ENCODE measurements around the gene SMARCB1. TPM values are rescaled to one million over a fixed set of nuclear protein-coding genes. Genes with fewer than 3 reads are reported as not detected.

The SMARCB1 gene
- total RNA-seq, 1 experiment from 2014 or later = 115 TPM

DNA sequence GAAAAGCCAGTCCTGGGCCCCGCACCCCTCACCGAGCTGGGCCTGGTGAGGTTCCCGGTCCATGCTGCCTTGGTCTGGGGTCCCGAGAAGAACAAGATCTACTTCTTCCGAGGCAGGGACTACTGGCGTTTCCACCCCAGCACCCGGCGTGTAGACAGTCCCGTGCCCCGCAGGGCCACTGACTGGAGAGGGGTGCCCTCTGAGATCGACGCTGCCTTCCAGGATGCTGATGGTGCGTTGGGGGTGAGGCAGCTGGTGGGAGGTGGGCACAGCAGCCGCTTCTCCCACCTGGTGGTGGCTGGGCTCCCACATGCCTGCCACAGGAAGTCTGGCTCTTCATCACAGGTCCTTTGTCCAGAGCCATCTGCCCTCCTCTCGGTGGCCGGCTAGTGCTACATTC lies 4.5 kb upstream of the SMARCB1 start:
- CTCF ChIA-PET = no interaction called here
- no peaks in the 10 kb centered on the region for H3K9me3 Mint-ChIP-seq (ENCODE audit: unreplicated experiment)
- TF ChIP-seq, protein P1, sequence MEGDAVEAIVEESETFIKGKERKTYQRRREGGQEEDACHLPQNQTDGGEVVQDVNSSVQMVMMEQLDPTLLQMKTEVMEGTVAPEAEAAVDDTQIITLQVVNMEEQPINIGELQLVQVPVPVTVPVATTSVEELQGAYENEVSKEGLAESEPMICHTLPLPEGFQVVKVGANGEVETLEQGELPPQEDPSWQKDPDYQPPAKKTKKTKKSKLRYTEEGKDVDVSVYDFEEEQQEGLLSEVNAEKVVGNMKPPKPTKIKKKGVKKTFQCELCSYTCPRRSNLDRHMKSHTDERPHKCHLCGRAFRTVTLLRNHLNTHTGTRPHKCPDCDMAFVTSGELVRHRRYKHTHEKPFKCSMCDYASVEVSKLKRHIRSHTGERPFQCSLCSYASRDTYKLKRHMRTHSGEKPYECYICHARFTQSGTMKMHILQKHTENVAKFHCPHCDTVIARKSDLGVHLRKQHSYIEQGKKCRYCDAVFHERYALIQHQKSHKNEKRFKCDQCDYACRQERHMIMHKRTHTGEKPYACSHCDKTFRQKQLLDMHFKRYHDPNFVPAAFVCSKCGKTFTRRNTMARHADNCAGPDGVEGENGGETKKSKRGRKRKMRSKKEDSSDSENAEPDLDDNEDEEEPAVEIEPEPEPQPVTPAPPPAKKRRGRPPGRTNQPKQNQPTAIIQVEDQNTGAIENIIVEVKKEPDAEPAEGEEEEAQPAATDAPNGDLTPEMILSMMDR (IDR thresholded peaks at IDR 0.05; ENCODE audit: unreplicated experiment) = no peak
- POLR2A ChIA-PET = interaction anchor here (1.3 to 2.0 kb wide), 3 partner anchors 15 to 112 kb away, joined by 3 to 8 read pairs (median 5); partner anchors contain the start of genes MIF and SLC2A11
- H3K36me3 Mint-ChIP-seq (ENCODE audit: insufficient read depth, unreplicated experiment) = no peaks in the 10 kb centered on the region
- H3K4me3 Mint-ChIP-seq (ENCODE audit: unreplicated experiment) = no peak overlapping the region
- no TSS peak for BruUV-seq (replicated peaks)
- H3K27ac Mint-ChIP-seq (ENCODE audit: low read depth, unreplicated experiment) = peak overlapping the region; percentile 80
- H3K4me1 Mint-ChIP-seq (ENCODE audit: insufficient read depth, unreplicated experiment) = peaks cover 13% of the 10 kb centered on the region
- intact Hi-C loops (cut with micrococcal nuclease) = no loop called here
- no peaks in the 10 kb centered on the region for H3K27me3 Mint-ChIP-seq (ENCODE audit: insufficient read depth, unreplicated experiment)
- no peak for DNase-seq (ENCODE audit: unreplicated experiment)

DNA sequence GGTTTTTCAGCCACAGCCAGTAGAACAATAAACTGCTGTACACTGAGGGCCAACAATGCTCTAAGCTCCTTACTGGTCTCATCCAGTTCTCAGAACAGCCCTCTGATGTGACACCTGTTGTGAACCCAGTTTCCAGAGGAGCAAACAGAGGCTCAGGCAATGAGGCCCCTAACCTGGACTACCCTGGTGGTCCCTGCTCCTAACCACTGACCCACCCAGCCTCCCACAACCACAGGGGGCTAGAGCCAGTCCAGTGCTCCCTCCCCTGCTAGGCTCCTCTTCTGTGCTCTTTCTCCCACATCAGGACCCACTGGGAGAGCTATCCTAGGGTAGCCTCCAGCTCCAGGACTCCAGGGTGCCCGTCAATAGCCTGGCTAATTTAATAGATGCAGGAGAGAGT lies 4.1 kb upstream of the SMARCB1 start:
- H3K27me3 Mint-ChIP-seq (ENCODE audit: insufficient read depth, unreplicated experiment) = no peaks in the 10 kb centered on the region
- BruUV-seq (replicated peaks) = no TSS peak
- TF ChIP-seq, protein P1 (IDR thresholded peaks at IDR 0.05; ENCODE audit: unreplicated experiment) = no peak
- ChIA-PET POLR2A (interaction anchor here (1.6 to 2.0 kb wide), 2 partner anchors 16 to 111 kb away, joined by 5 to 8 read pairs; partner anchors contain the start of gene MIF), CTCF (interaction anchor here (0.5 to 0.7 kb wide), 2 partner anchors 44 to 68 kb away, joined by 3 read pairs; no protein-coding TSS in a partner anchor)
- H3K9me3 Mint-ChIP-seq (ENCODE audit: unreplicated experiment) = no peaks in the 10 kb centered on the region
- H3K36me3 Mint-ChIP-seq (ENCODE audit: insufficient read depth, unreplicated experiment) = no peaks in the 10 kb centered on the region
- intact Hi-C loops (cut with micrococcal nuclease) = no loop called here
- no peak overlapping the region for H3K27ac Mint-ChIP-seq (ENCODE audit: low read depth, unreplicated experiment)
- H3K4me3 Mint-ChIP-seq (ENCODE audit: unreplicated experiment) = no peak overlapping the region
- H3K4me1 Mint-ChIP-seq (ENCODE audit: insufficient read depth, unreplicated experiment) = peaks cover 13% of the 10 kb centered on the region
- DNase-seq (ENCODE audit: unreplicated experiment) = no peak

DNA sequence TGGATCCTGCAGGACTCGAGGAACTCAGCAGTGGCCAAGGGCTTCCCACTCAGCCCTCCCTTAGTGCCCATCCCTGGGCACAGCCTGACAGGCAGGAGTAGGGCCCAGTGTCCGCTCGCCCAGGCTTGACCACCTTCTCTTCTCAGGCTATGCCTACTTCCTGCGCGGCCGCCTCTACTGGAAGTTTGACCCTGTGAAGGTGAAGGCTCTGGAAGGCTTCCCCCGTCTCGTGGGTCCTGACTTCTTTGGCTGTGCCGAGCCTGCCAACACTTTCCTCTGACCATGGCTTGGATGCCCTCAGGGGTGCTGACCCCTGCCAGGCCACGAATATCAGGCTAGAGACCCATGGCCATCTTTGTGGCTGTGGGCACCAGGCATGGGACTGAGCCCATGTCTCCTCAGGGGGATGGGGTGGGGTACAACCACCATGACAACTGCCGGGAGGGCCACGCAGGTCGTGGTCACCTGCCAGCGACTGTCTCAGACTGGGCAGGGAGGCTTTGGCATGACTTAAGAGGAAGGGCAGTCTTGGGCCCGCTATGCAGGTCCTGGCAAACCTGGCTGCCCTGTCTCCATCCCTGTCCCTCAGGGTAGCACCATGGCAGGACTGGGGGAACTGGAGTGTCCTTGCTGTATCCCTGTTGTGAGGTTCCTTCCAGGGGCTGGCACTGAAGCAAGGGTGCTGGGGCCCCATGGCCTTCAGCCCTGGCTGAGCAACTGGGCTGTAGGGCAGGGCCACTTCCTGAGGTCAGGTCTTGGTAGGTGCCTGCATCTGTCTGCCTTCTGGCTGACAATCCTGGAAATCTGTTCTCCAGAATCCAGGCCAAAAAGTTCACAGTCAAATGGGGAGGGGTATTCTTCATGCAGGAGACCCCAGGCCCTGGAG lies 3.3 kb upstream of the SMARCB1 start:
- TF ChIP-seq, protein P1 (IDR thresholded peaks at IDR 0.05; ENCODE audit: unreplicated experiment) = no peak
- Mint-ChIP-seq H3K4me3 (ENCODE audit: unreplicated experiment) (no peak overlapping the region), H3K4me1 (ENCODE audit: insufficient read depth, unreplicated experiment) (peaks cover 13% of the 10 kb centered on the region), H3K36me3 (ENCODE audit: insufficient read depth, unreplicated experiment) (peaks cover 3% of the 10 kb centered on the region), H3K9me3 (ENCODE audit: unreplicated experiment) (no peaks in the 10 kb centered on the region), H3K27me3 (ENCODE audit: insufficient read depth, unreplicated experiment) (no peaks in the 10 kb centered on the region), H3K27ac (ENCODE audit: low read depth, unreplicated experiment) (no peak overlapping the region)
- DNase-seq (ENCODE audit: unreplicated experiment) = no peak
- intact Hi-C loops (cut with micrococcal nuclease) = no loop called here
- ChIA-PET CTCF (interaction anchor here (0.5 to 0.7 kb wide), 2 partner anchors 45 to 67 kb away, joined by 3 read pairs; no protein-coding TSS in a partner anchor), POLR2A (interaction anchor here (2.0 kb wide), 1 partner anchor 111 kb away, joined by 8 read pairs; the partner anchor contains the start of gene MIF)
- BruUV-seq (replicated peaks) = no TSS peak

DNA sequence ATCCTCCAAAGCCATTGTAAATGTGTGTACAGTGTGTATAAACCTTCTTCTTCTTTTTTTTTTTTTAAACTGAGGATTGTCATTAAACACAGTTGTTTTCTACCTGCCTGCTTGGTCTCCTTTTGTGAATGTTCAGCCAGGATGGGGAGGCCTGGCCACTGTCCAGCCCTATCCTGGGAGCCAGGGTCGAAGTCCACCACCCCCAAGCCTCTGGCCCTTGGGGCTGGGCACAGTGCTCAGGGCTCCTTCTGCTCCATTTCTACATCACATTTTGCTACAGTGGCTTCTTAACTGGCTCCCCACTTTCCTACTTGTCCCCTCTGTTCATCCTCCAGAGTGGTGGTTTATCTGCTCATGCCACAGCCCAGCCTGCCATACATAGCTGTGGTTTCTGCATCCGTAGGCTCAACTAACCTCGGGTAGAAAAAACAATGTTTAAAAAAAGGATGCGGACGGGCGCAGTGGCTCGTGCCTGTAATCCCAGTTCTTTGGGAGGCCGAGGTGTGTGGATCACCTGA lies 2.5 kb upstream of the SMARCB1 start:
- H3K36me3 Mint-ChIP-seq (ENCODE audit: insufficient read depth, unreplicated experiment) = peaks cover 5% of the 10 kb centered on the region
- H3K4me1 Mint-ChIP-seq (ENCODE audit: insufficient read depth, unreplicated experiment) = peaks cover 14% of the 10 kb centered on the region
- ChIA-PET POLR2A (no interaction called here), CTCF (no interaction called here)
- no peak overlapping the region for H3K4me3 Mint-ChIP-seq (ENCODE audit: unreplicated experiment)
- H3K27me3 Mint-ChIP-seq (ENCODE audit: insufficient read depth, unreplicated experiment) = no peaks in the 10 kb centered on the region
- no peak for DNase-seq (ENCODE audit: unreplicated experiment)
- TF ChIP-seq, protein P1 (IDR thresholded peaks at IDR 0.05; ENCODE audit: unreplicated experiment) = no peak
- H3K27ac Mint-ChIP-seq (ENCODE audit: low read depth, unreplicated experiment) = no peak overlapping the region
- H3K9me3 Mint-ChIP-seq (ENCODE audit: unreplicated experiment) = no peaks in the 10 kb centered on the region
- intact Hi-C loops (cut with micrococcal nuclease) = no loop called here
- no TSS peak for BruUV-seq (replicated peaks)

All from MCF 10A (cell line).